Measurements from ENCODE around the gene COQ9. TPM values are rescaled to one million over a fixed set of nuclear protein-coding genes. Genes with fewer than 3 reads are reported as not detected.
"Not testable (repeated sequence)": the region's sequence is repeated elsewhere in the genome, so short reads cannot be mapped to it uniquely, and the experiment has no call there.

COQ9 gene
- total RNA-seq, 2 donors from 2014 or later: 38.7 to 56.0 TPM

GRCh38 chr16:57432989-57433388, 14.3 kb upstream of the COQ9 start:
- no peak overlapping the region for H3K27ac ChIP-seq
- ATAC-seq (no peak), DNase-seq (no peak)
- WGBS, 2 donors: 87 to 90% methylated on average over 3 of the region's 3 CpGs
- H3K27me3 ChIP-seq: no peaks in the 10 kb centered on the region
- no peaks in the 10 kb centered on the region for H3K9me3 ChIP-seq
- peaks cover 7% of the 10 kb centered on the region for H3K4me1 ChIP-seq
- no peak overlapping the region for H3K4me3 ChIP-seq
- no peak for TF ChIP-seq POLR2A (IDR thresholded peaks at IDR 0.05)
- TF ChIP-seq, protein P1, sequence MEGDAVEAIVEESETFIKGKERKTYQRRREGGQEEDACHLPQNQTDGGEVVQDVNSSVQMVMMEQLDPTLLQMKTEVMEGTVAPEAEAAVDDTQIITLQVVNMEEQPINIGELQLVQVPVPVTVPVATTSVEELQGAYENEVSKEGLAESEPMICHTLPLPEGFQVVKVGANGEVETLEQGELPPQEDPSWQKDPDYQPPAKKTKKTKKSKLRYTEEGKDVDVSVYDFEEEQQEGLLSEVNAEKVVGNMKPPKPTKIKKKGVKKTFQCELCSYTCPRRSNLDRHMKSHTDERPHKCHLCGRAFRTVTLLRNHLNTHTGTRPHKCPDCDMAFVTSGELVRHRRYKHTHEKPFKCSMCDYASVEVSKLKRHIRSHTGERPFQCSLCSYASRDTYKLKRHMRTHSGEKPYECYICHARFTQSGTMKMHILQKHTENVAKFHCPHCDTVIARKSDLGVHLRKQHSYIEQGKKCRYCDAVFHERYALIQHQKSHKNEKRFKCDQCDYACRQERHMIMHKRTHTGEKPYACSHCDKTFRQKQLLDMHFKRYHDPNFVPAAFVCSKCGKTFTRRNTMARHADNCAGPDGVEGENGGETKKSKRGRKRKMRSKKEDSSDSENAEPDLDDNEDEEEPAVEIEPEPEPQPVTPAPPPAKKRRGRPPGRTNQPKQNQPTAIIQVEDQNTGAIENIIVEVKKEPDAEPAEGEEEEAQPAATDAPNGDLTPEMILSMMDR (IDR thresholded peaks at IDR 0.05): no peak
- H3K36me3 ChIP-seq (replicated peaks in 1 of 2; ENCODE audit: insufficient read depth in 1 of 2, low read depth in 2 of 2): peaks cover 14 to 28% of the 10 kb centered on the region in 2 donors
- intact Hi-C loops (cut with DNase I): no loop called here

DNA sequence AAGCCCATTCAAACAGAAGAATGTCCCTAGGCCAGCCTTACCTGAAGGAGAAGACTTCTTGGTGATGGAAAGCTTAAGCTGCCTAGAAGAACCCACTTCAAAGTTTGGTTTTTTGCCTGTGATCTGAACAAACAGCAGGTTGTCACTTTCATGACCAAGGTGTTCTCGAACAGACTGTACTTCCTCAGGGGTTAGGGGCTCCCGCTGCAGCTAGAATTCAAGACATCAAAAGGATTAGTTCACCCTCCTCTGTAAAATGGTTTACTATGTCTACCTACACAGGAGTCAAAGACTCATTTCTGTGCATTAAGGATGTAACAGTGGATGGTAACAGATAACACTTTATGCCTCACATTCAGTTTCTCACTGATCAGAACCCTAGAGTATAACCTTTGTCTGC, 13.3 kb upstream of the COQ9 start:
- intact Hi-C loops (cut with DNase I): no loop called here
- H3K4me1 ChIP-seq: peaks cover 7% of the 10 kb centered on the region
- H3K27me3 ChIP-seq: no peaks in the 10 kb centered on the region
- TF ChIP-seq, protein P1 (IDR thresholded peaks at IDR 0.05): no peak
- no peak for TF ChIP-seq POLR2A (IDR thresholded peaks at IDR 0.05)
- H3K36me3 ChIP-seq (replicated peaks in 1 of 2; ENCODE audit: insufficient read depth in 1 of 2, low read depth in 2 of 2): peaks cover 14 to 22% of the 10 kb centered on the region in 2 donors
- WGBS, 2 donors: 93 to 100% methylated on average over 2 of the region's 2 CpGs
- ATAC-seq (no peak), DNase-seq (no peak)
- no peaks in the 10 kb centered on the region for H3K9me3 ChIP-seq
- no peak overlapping the region for H3K4me3 ChIP-seq
- H3K27ac ChIP-seq: no peak overlapping the region

DNA sequence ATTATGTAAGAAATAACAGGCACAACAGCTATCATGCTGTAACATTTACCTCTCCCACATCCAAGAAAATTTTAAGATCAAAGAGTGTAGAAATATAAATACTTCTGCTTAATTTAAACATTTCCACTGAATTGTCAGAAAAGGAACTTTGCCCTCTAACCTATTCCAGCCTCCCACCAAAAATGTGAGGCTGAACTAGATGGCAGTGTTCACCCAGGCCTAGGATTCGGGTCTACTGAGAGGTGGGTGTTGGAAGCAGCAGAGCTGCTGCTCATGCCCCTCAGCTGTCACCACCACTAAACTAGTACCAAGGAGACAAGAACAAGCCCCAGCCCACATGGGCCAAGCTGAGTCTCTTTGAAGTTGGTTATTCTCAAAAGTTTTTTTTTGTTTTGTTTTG, 11.4 kb upstream of the COQ9 start:
- no peaks in the 10 kb centered on the region for H3K27me3 ChIP-seq
- TF ChIP-seq, protein P1 (IDR thresholded peaks at IDR 0.05): no peak
- no peak for TF ChIP-seq POLR2A (IDR thresholded peaks at IDR 0.05)
- peaks cover 7% of the 10 kb centered on the region for H3K4me1 ChIP-seq
- H3K9me3 ChIP-seq: no peaks in the 10 kb centered on the region
- intact Hi-C loops (cut with DNase I): no loop called here
- WGBS, 2 donors: 90 to 100% methylated on average over 1 of the region's 1 CpG
- ATAC-seq (no peak), DNase-seq (no peak)
- H3K27ac ChIP-seq: no peak overlapping the region
- H3K36me3 ChIP-seq (replicated peaks in 1 of 2; ENCODE audit: insufficient read depth in 1 of 2, low read depth in 2 of 2): peaks cover 9 to 10% of the 10 kb centered on the region in 2 donors
- no peak overlapping the region for H3K4me3 ChIP-seq

GRCh38 chr16:57439947-57440346, 7.3 kb upstream of the COQ9 start:
- H3K27me3 ChIP-seq; H3K9me3 ChIP-seq; DNase-seq; H3K4me3 ChIP-seq; ATAC-seq; H3K27ac ChIP-seq; H3K4me1 ChIP-seq; intact Hi-C loops (cut with DNase I); H3K36me3 ChIP-seq (replicated peaks in 1 of 2; ENCODE audit: insufficient read depth in 1 of 2, low read depth in 2 of 2): not testable (repeated sequence)
- 97 to 98% methylated on average over 8 of the region's 8 CpGs for WGBS, 2 donors

- H3K36me3 ChIP-seq (replicated peaks in 1 of 2; ENCODE audit: insufficient read depth in 1 of 2, low read depth in 2 of 2); ATAC-seq; intact Hi-C loops (cut with DNase I); H3K27me3 ChIP-seq; H3K27ac ChIP-seq; H3K9me3 ChIP-seq; DNase-seq; H3K4me3 ChIP-seq; H3K4me1 ChIP-seq: not testable (repeated sequence)
- WGBS, 2 donors: 96 to 98% methylated on average over 8 of the region's 8 CpGs
Observed at GRCh38 chr16:57440551-57440950, 6.7 kb upstream of the COQ9 start.

DNA sequence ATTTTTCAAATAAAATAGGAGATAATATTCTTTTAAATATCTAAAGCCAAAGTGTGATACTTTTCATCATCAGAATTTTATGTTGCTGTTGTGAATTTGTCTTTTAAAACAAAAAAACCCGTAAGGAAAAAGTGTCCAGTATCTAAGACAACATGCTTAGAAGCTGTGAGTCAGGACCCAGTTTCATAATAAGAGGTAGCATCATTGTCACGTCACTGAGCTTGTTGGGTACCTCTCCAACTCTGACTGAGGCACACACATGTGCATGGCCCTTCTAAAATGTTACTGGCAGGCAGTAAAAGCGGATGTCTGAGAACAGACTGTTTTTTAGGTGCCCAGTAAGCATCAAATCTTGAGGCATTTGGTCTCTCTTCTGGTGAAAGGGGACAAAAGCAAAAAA, 2.6 kb upstream of the COQ9 start:
- no peak overlapping the region for H3K27ac ChIP-seq
- H3K4me3 ChIP-seq: no peak overlapping the region
- peaks cover 24% of the 10 kb centered on the region for H3K4me1 ChIP-seq
- no peak for DNase-seq
- ATAC-seq: no peak
- no peaks in the 10 kb centered on the region for H3K27me3 ChIP-seq
- 81% methylated on average over 3 of the region's 3 CpGs for WGBS, 2 donors
- no peaks in the 10 kb centered on the region for H3K36me3 ChIP-seq (replicated peaks in 1 of 2; ENCODE audit: insufficient read depth in 1 of 2, low read depth in 2 of 2)
- TF ChIP-seq, protein P1 (IDR thresholded peaks at IDR 0.05): no peak
- TF ChIP-seq POLR2A (IDR thresholded peaks at IDR 0.05): no peak
- no peaks in the 10 kb centered on the region for H3K9me3 ChIP-seq
- intact Hi-C loops (cut with DNase I): no loop called here
